GM10266 (cell line): Measurements from ENCODE around the gene STAM.
"Not testable (repeated sequence)": the region's sequence is repeated elsewhere in the genome, so short reads cannot be mapped to it uniquely, and the experiment has no call there.

Source experiments
- DNase-seq: peaks from one replicate; pipeline ENCODE4 v3.0.0; 2012; ENCODE audit errors: extremely low spot score
- TF ChIP-seq, protein P1 (sequence below): IDR thresholded peaks from 2 replicates; pipeline ENCODE4 v1.5.1; 2012; ENCODE audit warnings: mild to moderate bottlenecking, low read depth; ENCODE audit not compliant: control insufficient read depth, insufficient read depth; ENCODE audit errors: missing control alignments

Gene STAM

DNA sequence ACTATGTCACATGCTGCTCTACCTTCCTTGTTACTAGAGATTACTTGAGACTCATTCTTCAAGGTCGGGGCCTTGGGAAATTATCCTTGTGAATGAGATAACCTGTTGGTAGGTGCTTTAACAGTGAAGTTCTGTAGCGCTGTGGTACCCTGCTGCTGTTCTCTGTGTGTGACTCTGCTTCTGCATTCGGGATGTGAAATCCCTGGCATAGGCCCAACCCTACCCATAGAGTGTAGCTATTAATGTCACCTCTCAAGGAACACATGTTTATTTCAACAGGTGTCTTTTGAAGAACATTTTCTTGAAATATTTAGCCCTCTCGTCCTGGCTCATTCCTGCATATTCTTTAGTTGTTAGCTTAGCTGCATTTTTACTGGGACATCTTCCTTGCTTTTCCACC is 66.2 kb downstream of the STAM start:
- TF ChIP-seq, protein P1, sequence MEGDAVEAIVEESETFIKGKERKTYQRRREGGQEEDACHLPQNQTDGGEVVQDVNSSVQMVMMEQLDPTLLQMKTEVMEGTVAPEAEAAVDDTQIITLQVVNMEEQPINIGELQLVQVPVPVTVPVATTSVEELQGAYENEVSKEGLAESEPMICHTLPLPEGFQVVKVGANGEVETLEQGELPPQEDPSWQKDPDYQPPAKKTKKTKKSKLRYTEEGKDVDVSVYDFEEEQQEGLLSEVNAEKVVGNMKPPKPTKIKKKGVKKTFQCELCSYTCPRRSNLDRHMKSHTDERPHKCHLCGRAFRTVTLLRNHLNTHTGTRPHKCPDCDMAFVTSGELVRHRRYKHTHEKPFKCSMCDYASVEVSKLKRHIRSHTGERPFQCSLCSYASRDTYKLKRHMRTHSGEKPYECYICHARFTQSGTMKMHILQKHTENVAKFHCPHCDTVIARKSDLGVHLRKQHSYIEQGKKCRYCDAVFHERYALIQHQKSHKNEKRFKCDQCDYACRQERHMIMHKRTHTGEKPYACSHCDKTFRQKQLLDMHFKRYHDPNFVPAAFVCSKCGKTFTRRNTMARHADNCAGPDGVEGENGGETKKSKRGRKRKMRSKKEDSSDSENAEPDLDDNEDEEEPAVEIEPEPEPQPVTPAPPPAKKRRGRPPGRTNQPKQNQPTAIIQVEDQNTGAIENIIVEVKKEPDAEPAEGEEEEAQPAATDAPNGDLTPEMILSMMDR = no peak
- DNase-seq = no peak

DNA sequence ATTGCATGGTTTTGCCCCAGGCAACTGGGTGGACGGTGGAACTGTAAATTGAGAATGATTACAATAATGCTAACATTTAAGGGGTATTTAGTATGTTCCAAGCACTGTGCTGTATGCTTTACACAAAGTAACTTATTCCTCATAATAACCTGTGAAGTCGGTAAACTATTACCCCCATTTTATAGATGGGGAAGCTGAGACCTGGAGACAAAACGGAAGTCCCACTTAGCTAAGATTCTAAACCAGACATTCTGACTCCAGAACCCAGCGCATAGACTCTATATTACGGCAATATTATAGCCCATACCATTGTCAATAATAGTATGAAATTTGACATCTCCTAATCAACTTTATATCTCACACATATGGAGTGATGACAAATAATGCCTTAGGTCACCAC is 68.1 kb downstream of the STAM start:
- no peak for DNase-seq
- TF ChIP-seq, protein P1 = no peak

DNA sequence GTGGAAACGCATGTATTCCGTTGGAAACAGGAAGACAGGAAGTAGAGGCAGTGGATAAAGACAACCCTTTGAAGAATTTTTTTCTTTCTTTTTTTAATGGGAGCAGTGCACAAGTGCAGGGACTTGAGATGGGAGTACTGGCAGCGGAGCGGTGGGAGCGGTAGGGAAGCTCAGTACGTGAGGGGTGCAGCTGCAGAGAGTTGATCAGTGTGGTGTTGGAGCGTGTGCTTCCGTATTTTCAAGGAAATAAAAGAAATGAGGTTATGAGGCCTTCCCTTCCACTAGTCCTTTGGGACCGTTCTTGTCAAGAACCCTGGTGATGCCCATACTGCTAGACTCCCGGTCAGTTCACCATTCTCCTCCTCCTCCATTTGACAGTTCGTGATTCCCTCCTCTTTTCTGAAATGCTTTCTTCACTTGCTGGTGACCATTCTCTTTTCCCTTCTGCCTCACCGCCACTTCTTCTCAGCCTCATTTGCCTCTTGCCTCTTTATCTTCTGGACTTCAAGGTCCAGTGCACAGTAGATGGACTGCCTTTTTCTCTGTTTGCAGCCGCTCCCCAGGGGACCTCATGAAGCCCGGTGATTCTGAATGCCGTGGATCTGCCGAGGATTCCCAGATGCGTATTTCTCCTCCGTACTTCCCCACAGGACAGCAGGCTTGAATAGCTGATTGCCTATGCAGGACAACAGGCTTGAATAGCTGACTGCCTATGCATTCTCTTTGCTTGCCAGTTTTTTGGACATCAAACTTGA is 68.9 kb downstream of the STAM start:
- DNase-seq = no peak
- TF ChIP-seq, protein P1 = no peak

DNA sequence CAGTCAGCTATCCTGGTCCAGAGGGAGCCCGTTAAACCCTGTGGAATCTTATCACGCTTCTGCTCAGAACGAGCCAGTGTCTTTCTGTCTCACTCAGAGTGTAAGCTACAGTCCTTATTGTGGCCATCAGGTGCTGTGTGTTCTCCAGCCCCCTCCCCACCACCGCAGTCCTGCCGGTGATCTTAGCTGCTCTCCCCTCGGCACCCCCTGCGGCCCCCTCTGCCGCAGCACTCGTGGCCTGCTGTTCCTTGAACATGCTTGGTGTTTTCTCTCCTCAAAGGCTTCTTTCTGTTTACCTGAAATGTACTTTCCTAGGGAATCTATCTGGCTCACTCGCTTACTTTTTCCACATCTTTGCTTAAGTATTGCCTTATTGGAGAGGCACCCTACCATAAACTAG is 69.8 kb downstream of the STAM start:
- TF ChIP-seq, protein P1 = no peak
- no peak for DNase-seq

DNA sequence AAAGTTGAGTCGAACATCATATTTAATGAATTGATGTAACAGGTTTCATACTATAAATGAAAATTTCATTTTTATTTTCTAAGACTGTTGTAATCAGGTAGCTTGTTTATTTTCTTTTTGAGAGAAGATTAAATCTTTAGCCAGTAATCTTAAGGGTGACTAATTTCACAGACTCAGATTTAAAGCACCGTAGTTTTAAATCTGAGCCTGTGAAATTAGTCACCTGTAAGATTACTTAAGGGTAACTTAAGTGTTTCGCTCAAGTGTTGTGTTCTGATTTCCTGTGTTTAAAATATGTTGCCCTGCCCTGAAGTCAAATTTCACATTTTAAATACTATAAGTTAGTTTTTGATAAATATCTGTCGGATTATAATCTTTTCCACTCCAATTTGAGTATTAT is 72.2 kb downstream of the STAM start:
- DNase-seq = no peak
- TF ChIP-seq, protein P1 = no peak

DNA sequence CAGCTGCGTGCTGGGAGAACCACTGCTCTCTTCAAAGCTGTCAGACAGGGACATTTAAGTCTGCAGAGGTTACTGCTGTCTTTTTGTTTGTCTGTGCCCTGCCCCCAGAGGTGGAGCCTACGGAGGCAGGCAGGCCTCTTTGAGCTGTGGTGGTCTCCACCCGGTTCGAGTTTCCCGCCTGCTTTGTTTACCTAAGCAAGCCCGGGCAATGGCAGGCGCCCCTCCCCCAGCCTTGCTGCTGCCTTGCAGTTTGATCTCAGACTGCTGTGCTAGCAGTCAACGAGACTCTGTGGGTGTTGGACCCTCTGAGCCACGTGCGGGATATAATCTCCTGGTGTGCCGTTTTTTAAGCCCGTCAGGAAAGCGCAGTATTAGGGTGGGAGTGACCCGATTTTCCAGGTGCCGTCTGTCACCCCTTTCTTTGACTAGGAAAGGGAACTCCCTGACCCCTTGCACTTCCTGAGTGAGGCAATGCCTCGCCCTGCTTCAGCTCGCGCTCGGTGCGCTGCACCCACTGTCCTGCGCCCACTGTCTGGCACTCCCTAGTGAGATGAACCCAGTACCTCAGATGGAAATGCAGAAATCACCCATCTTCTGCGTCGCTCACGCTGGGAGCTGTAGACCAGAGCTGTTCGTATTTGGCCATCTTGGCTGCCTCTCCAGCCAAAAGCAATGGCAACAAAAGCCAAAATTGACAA is 78.5 kb downstream of the STAM start:
- DNase-seq = not testable (repeated sequence)

DNA sequence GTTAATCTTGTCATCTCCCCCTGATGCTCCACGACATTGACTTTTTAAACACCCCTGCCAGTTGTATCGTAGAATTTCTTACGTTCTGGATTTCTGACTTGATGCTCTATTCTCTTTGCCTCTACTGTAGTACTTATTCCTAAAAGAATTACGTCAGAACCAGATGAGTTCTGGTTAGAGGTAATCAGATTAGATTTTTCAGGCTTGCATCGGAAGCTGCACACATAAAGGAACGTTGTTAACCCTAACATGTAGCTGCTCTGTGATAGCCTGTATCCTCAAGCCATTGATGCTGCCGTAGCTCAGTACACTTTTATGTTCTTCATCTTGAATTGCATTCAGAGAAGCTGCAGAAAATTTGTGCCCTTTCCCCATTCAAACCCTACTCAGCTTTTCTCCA is 81.8 kb downstream of the STAM start:
- TF ChIP-seq, protein P1 = no peak
- no peak for DNase-seq
